Osteocyte (in vitro differentiated cells): ENCODE measurements around the gene RIOK2. TPM values are rescaled to one million over a fixed set of nuclear protein-coding genes. Genes with fewer than 3 reads are reported as not detected.

Experiments used
- DNase-seq: peaks from one replicate; pipeline ENCODE4 v3.0.0; 2021; ENCODE audit warnings: mixed read lengths; ENCODE audit not compliant: unreplicated experiment; ENCODE audit errors: extremely low spot score
- H3K27ac Mint-ChIP-seq: one replicate; pipeline ENCODE4 v1.8.0; 2021; ENCODE audit warnings: mild to moderate bottlenecking, mixed read lengths; ENCODE audit not compliant: unreplicated experiment
- H3K27me3 Mint-ChIP-seq: one replicate; pipeline ENCODE4 v1.8.0; 2021; ENCODE audit warnings: mixed read lengths; ENCODE audit not compliant: unreplicated experiment
- H3K36me3 Mint-ChIP-seq: one replicate; pipeline ENCODE4 v1.8.0; 2021; ENCODE audit warnings: mixed read lengths; ENCODE audit not compliant: unreplicated experiment
- H3K4me1 Mint-ChIP-seq: one replicate; pipeline ENCODE4 v1.8.0; 2021; ENCODE audit warnings: mixed read lengths; ENCODE audit not compliant: unreplicated experiment
- H3K4me3 Mint-ChIP-seq: one replicate; pipeline ENCODE4 v1.8.0; 2021; ENCODE audit warnings: mild to moderate bottlenecking, moderate library complexity, mixed read lengths; ENCODE audit not compliant: unreplicated experiment
- H3K9me3 Mint-ChIP-seq: one replicate; pipeline ENCODE4 v1.8.0; 2021; ENCODE audit warnings: mixed read lengths; ENCODE audit not compliant: unreplicated experiment
- CTCF ChIP-seq: fragments of 200-600 bp; sonication (generic); IDR thresholded peaks from 2 replicates; pipeline ENCODE4 v1.5.0; 2021; ENCODE audit warnings: antibody characterized with exemption, mild to moderate bottlenecking, moderate library complexity
- total RNA-seq: library from RNA; stranded (reverse); gene quantifications from 2 replicates; pipeline ENCODE4 v1.2.1, GENCODE V29; 2021

The RIOK2 gene
- total RNA-seq, 1 donor from 2014 or later = 23.4 TPM

DNA sequence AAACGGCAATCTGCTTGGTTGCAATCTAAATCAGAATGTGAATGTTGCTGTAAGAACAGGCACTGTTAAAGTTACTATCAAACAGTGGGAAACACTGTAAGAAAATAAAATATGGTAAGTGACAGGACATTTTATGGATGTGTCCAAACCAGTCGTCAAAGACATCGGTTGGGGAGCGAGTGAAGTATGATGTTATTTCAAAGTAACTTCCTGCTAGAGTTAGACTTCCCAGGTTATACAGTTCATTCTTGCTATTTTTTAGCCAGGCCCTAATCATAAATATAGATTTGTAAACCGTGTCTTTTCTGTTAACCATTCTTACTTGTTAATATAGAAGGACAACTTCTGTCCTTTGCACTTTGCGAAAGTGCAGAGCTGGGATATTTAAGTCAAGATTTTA is 70.8 kb downstream of the RIOK2 start:
- no peak overlapping the region for H3K27ac Mint-ChIP-seq
- H3K4me3 Mint-ChIP-seq = no peak overlapping the region
- DNase-seq = no peak
- no peaks in the 10 kb centered on the region for H3K9me3 Mint-ChIP-seq
- TF ChIP-seq CTCF = no peak
- no peaks in the 10 kb centered on the region for H3K4me1 Mint-ChIP-seq
- no peaks in the 10 kb centered on the region for H3K27me3 Mint-ChIP-seq
- H3K36me3 Mint-ChIP-seq = no peaks in the 10 kb centered on the region

GRCh38 chr5:97111616-97112015 is 71.4 kb downstream of the RIOK2 start:
- no peak for TF ChIP-seq CTCF
- H3K27ac Mint-ChIP-seq = no peak overlapping the region
- no peaks in the 10 kb centered on the region for H3K4me1 Mint-ChIP-seq
- H3K4me3 Mint-ChIP-seq = no peak overlapping the region
- DNase-seq = no peak
- H3K27me3 Mint-ChIP-seq = peaks cover 3% of the 10 kb centered on the region
- no peaks in the 10 kb centered on the region for H3K36me3 Mint-ChIP-seq
- no peaks in the 10 kb centered on the region for H3K9me3 Mint-ChIP-seq

DNA sequence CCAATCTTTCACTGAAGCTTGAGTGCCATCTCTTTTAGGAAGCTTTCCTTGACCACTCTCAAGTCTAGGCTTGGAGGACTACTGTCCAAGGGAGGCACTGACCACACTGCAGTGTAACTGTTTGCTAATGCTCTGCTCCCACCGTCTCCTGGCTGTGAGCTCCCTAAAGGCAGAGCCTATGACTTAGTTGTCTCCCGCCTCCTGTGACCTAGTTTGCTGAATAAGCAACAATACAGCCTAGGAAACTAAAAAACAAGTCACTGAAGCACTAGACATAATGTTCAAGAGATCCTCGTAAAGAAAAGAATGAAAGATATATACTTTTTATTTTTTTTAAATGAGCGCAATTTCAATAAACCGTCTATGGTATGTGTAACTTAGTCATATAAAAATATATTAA is 72.0 kb downstream of the RIOK2 start:
- H3K4me1 Mint-ChIP-seq = peaks cover 2% of the 10 kb centered on the region
- no peak for DNase-seq
- H3K27ac Mint-ChIP-seq = no peak overlapping the region
- no peak overlapping the region for H3K4me3 Mint-ChIP-seq
- no peaks in the 10 kb centered on the region for H3K36me3 Mint-ChIP-seq
- H3K27me3 Mint-ChIP-seq = peaks cover 5% of the 10 kb centered on the region
- no peak for TF ChIP-seq CTCF
- H3K9me3 Mint-ChIP-seq = no peaks in the 10 kb centered on the region

Other genes starting within 250 kb of the RIOK2 start
- gene LNPEP, start 247.2 kb downstream of the RIOK2 start, total RNA-seq = 40.8 and 44.1 TPM in 2 replicates
- gene LIX1, start 40.6 kb downstream of the RIOK2 start, total RNA-seq = 0.26 and 0.48 TPM in 2 replicates